OCI-LY1 (cell line): ENCODE measurements around the gene SLFN12.

Experiments
- EZH2 ChIP-seq: fragments of 200-600 bp; sonication (generic), shearing (Covaris generic); IDR thresholded peaks from 2 replicates; pipeline ENCODE4 v1.8.0; 2017; ENCODE audit warnings: borderline replicate concordance, mixed run types, mild to moderate bottlenecking, antibody characterized with exemption, low read length, moderate library complexity, mixed read lengths
- TF ChIP-seq, protein P1 (sequence below): fragments of 200-600 bp; sonication (generic), shearing (Covaris generic); IDR thresholded peaks from 2 replicates; pipeline ENCODE4 v1.5.1; 2017; ENCODE audit warnings: mild to moderate bottlenecking, antibody characterized with exemption, low read length, moderate library complexity, mixed read lengths

GRCh38 chr17:35423761-35424160, 8.5 kb downstream of the SLFN12 start:
- TF ChIP-seq, protein P1, sequence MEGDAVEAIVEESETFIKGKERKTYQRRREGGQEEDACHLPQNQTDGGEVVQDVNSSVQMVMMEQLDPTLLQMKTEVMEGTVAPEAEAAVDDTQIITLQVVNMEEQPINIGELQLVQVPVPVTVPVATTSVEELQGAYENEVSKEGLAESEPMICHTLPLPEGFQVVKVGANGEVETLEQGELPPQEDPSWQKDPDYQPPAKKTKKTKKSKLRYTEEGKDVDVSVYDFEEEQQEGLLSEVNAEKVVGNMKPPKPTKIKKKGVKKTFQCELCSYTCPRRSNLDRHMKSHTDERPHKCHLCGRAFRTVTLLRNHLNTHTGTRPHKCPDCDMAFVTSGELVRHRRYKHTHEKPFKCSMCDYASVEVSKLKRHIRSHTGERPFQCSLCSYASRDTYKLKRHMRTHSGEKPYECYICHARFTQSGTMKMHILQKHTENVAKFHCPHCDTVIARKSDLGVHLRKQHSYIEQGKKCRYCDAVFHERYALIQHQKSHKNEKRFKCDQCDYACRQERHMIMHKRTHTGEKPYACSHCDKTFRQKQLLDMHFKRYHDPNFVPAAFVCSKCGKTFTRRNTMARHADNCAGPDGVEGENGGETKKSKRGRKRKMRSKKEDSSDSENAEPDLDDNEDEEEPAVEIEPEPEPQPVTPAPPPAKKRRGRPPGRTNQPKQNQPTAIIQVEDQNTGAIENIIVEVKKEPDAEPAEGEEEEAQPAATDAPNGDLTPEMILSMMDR: no peak
- no peak for TF ChIP-seq EZH2
